ENCODE measurements around the gene SDC1.

The SDC1 gene

DNA sequence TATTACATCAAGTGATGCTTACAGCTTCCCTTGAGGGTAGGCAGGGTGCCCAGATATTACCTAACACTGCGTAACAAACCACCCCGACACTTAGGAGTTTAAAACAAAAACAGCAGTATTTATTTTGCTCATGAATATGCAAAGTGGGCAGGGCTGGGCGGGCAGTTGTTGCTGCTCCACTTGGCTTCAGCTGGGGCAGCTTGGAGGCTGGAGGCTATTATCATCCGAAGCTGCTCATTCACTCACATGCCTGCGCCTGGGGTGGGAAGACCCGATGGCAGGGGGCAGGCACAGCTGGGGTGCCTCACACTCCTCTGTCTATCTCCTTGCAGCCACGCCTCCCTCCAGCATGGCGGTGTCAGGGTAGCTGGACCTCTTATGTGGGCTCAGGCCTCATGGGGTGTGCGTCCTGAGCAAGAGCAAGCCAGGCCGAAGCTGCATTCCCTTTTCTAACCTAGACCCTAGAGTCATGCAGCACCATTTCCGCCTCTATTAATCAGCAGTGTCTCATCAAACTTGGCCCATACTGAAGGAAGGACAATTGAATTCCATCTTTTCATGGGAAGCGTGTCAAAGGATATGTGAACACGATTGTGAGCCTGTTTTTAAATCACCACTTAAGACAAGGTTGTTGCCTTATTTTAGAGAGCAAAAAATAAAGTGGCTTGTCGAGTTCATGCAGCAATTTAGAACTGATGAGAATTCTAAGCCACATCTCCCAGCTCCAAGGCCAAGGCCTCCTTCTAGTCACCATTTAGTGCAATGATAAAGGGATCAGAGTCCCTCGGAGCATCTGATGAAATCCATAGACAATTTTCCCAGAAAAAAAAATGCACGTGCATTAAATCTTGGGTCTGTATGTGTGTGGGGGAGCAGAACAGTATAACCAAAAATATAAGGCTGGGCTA, 54.9 kb downstream of the SDC1 start:
- no peak for DNase-seq (ENCODE audit: low spot score)

DNA sequence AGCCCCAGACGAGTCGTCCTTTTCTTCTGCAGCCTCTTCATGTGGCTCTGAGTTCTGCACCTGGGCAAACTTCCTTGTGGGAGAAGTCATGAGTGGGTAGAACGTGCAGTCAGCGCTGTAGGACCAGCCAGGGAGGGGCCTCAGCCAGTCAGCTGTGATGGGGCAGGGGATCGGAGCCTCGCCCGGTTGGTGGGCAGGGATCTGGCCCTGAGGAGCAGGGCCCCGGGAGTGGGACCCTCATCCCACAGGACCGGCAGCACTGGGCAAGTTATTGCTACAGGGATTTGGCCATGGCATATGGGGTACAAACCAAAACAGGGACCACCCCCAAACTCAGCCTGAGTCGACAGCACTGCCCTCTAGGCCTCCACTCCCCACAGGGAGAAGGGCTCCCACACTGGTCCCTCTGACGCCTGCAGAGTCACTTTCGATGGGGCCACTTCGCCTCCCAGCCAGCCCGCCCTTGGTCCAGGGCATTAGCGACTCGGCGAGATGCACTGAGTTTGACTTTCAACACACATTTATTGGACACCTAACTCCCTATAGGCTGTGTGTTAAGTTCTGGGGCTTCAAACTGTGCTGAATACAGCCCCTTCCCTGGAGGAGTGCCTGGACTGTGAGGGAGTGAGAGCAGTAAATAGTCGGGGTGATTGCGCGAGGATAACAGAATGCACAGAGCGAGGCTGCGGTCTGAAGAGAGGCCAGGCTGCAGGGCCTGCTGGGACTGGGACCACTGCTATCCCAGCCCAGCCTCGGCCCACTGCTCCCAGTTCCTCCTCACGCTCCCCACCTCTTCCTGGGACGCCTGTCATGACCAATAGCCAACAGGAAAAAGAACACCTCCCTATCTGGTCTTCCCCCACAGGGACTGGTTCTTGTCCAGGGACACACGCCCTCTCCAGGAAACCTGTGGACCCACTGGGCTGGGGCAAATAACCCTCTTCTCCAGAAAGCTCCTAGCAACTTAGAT, 55.9 kb downstream of the SDC1 start:
- no peak for DNase-seq (ENCODE audit: low spot score)

DNA sequence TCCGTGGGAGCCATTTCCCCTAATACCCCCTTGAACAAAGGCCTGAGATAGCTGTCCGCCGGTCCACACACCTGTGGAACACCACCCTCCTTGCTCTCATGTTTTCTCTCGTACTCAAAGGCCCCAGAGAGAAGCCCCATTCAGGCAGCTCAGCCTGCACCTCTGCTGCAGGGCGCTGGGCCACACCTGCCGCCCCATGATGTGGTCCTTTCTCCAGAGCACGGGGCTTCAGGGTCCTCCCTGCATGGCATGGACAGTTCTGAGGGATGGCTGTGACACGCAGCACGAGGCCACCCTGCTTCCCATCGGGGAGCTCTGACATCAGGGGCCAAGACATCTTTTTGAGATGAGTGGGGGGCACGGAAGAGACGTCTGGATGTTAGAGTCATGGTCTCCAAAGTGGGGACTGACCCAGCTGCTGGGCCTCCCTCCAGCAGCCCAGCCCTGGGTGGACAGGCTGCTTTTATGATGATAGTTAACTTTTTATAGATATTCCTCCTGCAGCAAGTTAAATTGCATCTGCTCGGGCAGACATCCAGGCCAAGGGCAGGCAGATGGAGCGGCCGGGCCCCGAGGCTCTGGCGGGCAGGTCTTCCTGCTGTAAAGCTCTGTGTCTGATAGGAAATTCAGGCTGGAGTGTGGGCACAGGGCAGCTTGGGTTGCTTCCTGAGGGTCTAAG, 56.7 kb downstream of the SDC1 start:
- no peak for DNase-seq (ENCODE audit: low spot score)

DNA sequence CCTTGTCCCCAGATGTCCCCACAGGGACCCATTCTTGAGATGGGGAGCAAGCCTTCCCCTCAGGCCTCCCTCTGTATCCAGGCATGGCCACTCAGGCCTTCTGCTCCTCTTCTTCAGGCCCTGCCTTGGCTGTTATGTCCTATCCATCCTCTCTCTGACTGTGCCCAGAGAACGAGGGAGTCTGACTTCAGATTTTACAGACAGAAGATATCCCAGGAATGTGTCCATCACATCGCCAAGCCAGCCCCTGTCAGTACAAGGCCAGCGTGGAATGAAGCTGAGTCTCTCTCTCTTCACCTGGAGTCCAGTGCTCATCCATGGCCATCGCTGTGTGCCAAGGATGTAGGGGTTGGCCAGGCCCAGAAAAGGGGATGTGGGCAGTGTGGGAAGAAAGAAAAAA, 57.6 kb downstream of the SDC1 start:
- DNase-seq (ENCODE audit: low spot score), result no peak

DNA sequence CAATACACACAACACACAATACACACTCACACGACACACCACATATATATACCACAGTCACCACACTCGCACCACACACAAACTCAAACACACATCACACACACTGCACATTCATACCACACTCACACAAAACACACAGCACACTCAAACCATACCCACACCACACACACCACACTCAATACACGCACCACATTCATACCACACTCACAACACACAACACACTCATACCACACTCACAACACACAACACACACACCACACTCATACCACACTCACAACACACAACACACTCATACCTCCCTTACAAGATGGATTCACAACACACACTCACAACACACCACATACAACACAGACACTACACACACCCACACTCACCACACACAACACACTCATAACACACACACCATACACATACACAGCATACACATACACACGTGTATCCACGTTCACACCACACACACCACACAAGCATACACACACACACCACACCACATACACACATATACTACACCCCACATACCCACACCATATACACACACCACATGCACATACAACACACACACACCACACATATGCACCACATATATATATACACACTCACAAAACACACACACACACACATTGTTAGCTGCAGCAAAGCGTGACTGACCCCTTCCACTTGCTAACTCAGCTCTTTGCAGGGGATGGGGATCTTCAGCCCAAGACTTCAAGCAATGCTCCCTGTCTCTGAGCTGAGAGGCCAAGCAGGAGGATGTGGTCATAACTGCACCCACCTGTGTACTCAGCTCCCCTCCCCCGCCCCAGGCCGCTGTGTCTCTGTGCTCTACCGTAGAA, 59.0 kb downstream of the SDC1 start:
- no peak for DNase-seq (ENCODE audit: low spot score)

DNA sequence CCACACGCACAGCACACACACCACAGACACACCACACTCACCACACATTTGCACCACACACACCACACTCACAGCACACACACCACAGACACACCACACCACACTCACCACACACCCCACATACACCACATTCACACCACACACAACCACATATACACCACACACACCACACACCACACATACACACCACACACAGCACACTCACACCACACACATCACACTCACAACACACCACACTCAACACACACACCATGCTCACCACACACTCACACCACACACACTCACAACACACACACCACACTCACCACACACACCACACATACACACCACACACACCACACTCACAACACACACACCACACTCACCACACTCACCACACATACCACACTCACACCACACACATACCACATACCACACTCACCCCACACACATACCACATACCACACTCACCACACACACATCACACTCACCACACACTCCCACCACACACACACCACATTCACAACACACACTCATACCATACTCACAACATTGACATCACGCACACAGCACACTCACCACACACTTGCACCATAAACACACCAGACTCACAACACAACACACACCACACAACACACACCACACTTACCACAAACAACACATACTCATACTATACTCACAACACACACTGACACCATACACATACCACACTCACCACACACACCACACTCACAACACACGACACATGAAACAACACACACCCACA, 60.0 kb downstream of the SDC1 start:
- DNase-seq (ENCODE audit: low spot score), result no peak

DNA sequence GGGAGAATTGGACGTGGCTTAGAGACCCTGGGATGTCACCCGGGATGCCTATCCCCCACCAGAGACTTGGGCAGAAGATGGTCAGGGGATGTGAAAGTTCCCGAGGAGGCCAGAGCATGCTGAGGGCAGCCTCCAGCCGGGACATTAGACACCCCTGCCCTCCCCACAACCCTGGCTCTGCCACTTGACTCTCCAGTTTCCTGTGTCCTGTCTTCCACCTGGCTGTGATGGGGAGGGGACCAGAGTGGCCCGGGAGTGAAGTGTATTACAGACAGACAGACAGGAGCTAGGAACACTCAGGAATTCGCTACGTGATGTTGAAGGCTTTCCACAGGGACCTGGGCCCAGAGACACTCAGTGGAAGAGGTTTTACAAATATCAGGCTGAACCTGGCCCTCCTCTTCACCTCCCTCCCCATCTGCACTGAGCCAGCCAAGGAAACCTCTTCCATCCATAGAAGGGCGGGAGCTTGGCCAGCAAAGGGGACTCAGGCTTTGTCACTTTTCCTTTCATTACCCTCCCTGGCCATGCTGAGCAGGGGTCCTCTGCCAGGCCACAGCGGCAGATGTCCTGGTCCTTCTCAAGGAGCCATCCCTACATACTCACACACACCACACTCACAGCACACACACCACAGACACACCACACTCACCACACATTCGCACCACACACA, 60.7 kb downstream of the SDC1 start:
- peak; percentile 48 for DNase-seq (ENCODE audit: low spot score)

DNA sequence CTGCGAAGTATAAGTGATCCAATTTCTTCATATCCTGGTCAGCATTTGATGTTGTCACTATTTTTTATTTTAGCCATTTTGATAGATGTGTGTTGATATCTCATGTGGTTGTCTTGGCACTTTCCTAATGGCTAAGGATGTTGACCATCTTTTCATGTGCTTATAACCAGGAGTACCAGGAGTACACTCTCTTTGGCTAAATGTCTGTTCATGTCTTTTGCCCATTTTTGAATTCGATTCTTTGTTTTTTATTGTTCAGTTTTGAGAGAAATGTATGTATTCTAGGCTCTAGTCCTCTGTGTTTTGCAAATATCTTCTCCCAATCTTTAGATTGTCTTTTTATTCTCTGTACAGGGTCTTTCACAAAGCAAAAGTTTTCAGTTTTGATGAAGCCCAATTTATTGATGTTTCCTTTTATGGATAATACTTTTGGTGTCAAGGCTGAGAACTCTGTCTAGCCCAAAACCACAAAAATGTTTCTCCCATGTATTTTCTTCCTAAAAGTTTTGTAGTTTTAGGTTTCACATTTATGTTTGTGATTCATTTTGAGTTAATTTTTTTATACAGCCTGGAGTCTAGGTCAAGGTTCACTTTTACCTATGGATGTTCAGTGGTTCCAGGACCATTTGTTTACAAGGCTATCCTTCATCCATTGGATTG, 65.4 kb downstream of the SDC1 start:
- no peak for DNase-seq (ENCODE audit: low spot score)

DNA sequence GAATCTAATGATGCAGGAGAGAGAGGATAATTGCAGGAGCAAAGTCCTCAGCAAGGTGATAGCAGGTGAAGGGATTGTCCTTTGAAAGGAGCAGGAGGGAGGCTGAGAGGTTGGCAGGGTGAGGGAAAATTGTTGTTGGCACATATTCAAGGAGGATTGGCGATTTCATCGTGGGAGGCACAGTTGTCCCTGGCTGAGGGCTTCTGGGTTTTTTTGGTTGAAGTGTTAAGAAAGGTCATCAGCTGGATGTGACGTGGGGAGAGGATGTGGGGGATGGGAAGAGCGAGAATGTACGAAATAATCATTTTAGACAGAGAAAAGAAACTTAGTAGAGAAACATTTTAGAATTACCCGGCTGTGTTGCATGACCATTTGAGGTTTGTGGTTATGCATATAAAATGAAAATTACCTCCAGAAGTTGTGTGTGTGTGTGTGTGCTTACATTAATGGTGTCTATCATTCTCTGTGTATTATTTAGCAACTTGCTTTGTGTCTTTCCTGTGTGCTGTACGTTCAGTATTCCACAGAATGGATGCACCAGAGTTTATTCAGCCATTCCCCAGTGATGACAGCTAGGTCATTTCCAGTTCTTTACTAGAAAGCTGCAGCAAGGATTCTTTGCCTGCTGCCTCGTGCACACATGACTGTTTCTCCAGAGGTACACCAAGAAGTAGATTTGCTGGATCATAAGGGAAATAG, 67.6 kb downstream of the SDC1 start:
- DNase-seq (ENCODE audit: low spot score), result no peak

DNA sequence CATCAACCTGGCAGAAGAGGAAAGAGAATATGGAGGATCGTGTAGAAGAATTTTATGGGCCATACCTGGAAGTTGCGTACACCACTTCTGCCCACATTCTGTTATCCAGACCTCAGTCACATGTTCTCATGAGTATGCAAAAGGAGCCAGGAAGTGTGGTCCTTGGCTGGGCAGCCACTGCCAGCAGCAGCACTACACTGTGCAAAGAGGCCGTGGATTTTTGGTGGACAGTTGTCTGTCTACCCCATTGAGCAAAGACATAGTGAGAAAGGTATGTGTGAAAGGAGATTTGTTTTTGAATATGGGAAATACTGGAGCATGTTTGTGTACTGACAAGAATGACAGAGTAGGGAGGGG, 68.1 kb downstream of the SDC1 start:
- DNase-seq (ENCODE audit: low spot score), result no peak

DNA sequence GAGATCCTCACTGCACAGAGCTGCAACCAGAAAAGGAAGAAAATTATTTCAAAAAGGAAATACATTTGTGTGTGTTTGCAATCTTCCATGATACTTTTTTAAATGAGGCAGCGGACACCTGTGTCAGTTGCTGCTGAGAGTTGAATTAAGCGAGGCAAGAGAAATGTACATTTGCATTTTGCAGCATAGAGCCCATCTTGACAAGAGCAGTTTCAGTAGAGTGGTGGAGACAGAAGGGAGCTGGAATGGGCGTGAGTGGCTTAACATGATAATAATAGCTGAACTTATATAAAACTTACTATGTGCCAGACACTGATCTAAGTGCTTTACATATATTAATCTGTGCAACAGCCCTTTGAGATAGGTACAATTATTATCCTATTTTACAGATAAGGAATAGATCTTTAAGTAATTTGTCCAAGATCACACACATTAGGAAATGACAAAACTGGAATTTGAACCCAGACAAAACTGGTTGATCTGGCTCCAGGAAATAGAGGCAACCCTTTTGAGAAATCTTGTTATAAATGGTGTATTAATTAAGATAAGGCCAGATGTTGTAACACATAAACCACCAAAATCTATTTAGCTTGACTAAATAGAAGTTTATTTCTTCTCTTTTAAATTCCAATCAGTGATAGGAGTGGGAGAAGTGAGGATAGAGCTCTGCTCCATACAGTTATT, 68.7 kb downstream of the SDC1 start:
- no peak for DNase-seq (ENCODE audit: low spot score)

DNA sequence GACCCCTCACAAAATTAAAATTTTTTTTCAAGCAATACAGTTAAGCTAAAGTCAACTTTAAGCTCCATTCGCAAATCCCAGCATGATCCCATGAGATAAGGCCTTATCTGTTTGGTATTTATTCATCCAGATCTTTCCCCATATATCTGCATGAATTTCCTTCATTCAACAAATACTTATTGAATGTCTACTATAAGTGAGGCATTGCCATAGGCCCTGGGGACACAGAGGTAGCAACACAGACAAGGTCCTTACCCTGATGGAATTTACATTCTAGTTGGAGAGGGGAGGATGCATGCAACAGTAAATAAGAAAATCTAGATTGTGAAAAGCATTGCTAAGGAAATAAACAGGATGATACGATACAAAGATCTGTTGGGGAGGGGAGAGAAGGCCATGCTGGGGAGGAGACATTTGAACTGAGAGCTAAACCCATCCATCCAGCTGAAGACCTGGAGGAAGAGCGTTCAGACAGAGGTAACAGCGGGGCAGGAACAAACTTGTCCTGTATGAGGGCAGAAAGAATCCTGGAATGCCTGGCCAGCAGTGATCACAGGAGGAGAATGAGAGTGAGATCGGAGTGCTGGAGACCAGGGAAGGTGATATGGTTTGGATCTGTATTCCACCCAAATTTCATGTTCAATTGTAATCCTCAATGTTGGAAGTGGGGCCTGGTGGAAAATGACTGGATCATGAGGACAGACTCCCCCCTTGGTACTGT, 71.6 kb downstream of the SDC1 start:
- DNase-seq (ENCODE audit: low spot score), result no peak

DNA sequence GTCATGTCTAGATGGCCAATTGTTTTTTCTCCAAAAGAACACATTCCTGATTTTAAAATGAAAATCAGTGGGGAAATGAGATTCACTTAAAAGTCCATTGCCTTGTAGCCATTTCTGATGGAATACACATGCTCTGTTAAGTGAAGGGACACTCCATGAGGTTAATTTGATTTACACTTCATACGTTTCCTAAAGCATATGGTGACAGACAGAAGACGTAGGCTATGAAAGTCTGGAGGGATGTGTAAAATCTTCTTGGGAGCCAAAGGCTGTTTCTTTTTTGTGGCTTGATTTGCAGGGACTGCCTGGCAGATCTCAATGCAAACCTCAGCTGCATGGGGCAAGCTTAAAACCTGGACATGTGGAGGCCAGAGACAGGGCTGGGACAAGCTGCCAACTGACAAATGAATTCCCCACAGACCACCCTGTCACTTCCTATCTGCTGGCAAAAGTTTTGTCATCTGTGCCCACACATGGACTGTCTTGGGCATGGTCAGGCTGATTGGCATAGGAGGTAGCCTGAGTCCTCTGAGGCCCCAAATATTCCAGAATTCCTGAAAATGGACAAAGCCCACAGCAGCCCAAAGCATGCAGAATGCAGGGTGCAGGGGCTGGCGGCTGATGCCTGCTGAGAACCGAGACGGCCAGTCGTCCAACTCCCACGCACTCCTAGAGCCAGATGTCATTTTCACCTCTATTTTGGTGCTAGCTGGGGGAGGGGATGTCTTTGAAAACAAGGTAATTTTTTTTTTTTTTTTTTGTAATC, 73.9 kb downstream of the SDC1 start:
- no peak for DNase-seq (ENCODE audit: low spot score)
